HCT116 (cell line): Measurements from ENCODE around the gene YPEL3. TPM values are rescaled to one million over a fixed set of nuclear protein-coding genes. Genes with fewer than 3 reads are reported as not detected.
A peak's percentile ranks its signal among the peaks of the same experiment; 100 is the strongest.

Source experiments
- ATAC-seq: fragments of 200-7000 bp; cut with Tn5 transposase; 2 replicates; pipeline ENCODE4 v1.9.1; 2020; ENCODE audit warnings: mild to moderate bottlenecking, moderate library complexity
- BruUV-seq: library from RNA; stranded (reverse); fragments of 400-500 nt; replicated peaks from 2 replicates; lab custom pipeline; 2021; lab: Mats Ljungman, UMichigan
- CTCF ChIA-PET: fragments of 300-600 bp; sonication (Branson Sonifier 250); formaldehyde crosslinking; loops from one replicate; lab custom pipeline; 2021; ENCODE audit warnings: antibody characterized with exemption; lab: Charles Lee
- POLR2A ChIA-PET: fragments of 300-600, 350-600 bp; sonication (Branson Sonifier 250); formaldehyde crosslinking; loops from one replicate; lab custom pipeline; 2021; ENCODE audit warnings: antibody characterized with exemption; lab: Charles Lee
- RAD21 ChIA-PET, 2 experiments: fragments of 300-600 bp; sonication (Branson Sonifier 250); formaldehyde crosslinking; loops; one replicate each; lab custom pipeline; 2023; ENCODE audit warnings: low total read pairs in 2 of 2; ENCODE audit not compliant: uncharacterized antibody in 2 of 2, unreplicated experiment in 2 of 2, low non-redundant PET in 1 of 2; lab: Charles Lee
- DNase-seq: peaks from one replicate; pipeline ENCODE4 v3.0.0-alpha.2; 2010; ENCODE audit warnings: low read depth, low spot score
- H2AFZ ChIP-seq: fragments of 200-600 bp; shearing (Covaris generic), sonication (generic); 2 replicates; pipeline ENCODE4 v1.6.1; 2017; ENCODE audit warnings: low read depth, mixed run types, mixed read lengths, antibody characterized with exemption, low read length; ENCODE audit not compliant: poor library complexity, severe bottlenecking
- H3K27ac ChIP-seq: 2 replicates; pipeline ENCODE4 v1.5.1; 2012; ENCODE audit warnings: low read depth, low read length
- H3K27me3 ChIP-seq: fragments of 200-600 bp; sonication (generic); 2 replicates; pipeline ENCODE4 v1.6.1; 2016; ENCODE audit warnings: mixed run types, low read length, mixed read lengths; ENCODE audit not compliant: insufficient read depth
- H3K36me3 ChIP-seq, 2 experiments: fragments of 200-500 bp in 1 of 2; fragments of 200-600 bp in 1 of 2; sonication (Bioruptor generic) in 1 of 2; sonication (generic) in 1 of 2; 2 replicates each; pipeline versions ENCODE4 v1.5.1 to v1.6.1; 2014 to 2016; ENCODE audit warnings: low read length in 2 of 2, inconsistent platforms in 1 of 2, mixed read lengths in 1 of 2, mixed run types in 1 of 2; ENCODE audit not compliant: insufficient read depth in 2 of 2, control insufficient read depth in 1 of 2
- H3K4me1 ChIP-seq, 2 experiments: fragments of 200-600 bp in 1 of 2; sonication (generic) in 1 of 2; 2 replicates each; pipeline versions ENCODE4 v1.5.1 to v1.6.1; 2012 to 2017; ENCODE audit warnings: low read length in 2 of 2, inconsistent platforms in 1 of 2, mild to moderate bottlenecking in 1 of 2, mixed read lengths in 1 of 2, mixed run types in 1 of 2, moderate library complexity in 1 of 2; ENCODE audit not compliant: insufficient read depth in 2 of 2, control insufficient read depth in 1 of 2
- H3K4me2 ChIP-seq: fragments of 200-600 bp; sonication (generic); 2 replicates; pipeline ENCODE4 v1.6.1; 2017; ENCODE audit warnings: mixed run types, low read length, mixed read lengths
- H3K4me3 ChIP-seq, 2 experiments: fragments of 200-600 bp in 1 of 2; sonication (generic) in 1 of 2; replicated peaks in 1 of 2; 2 replicates each; pipeline ENCODE4 v1.5.1; 2011 to 2016; ENCODE audit warnings: low read length in 2 of 2, control low read depth in 1 of 2, low read depth in 1 of 2, mild to moderate bottlenecking in 1 of 2, mixed read lengths in 1 of 2, mixed run types in 1 of 2
- H3K79me2 ChIP-seq: fragments of 200-600 bp; sonication (generic); 2 replicates; pipeline ENCODE4 v1.6.1; 2017; ENCODE audit warnings: mild to moderate bottlenecking, mixed run types, low read length, moderate library complexity, mixed read lengths; ENCODE audit not compliant: insufficient read depth
- H3K9ac ChIP-seq: fragments of 200-600 bp; sonication (generic); 2 replicates; pipeline ENCODE4 v1.6.1; 2016; ENCODE audit warnings: low read length, mixed read lengths
- H3K9me2 ChIP-seq: fragments of 200-600 bp; sonication (generic), shearing (Covaris generic); 2 replicates; pipeline ENCODE4 v1.6.1; 2017; ENCODE audit warnings: mixed run types, mild to moderate bottlenecking, moderate library complexity; ENCODE audit not compliant: insufficient read depth
- H3K9me3 ChIP-seq, 2 experiments: fragments of 200-500 bp in 1 of 2; fragments of 200-600 bp in 1 of 2; sonication (Bioruptor generic) in 1 of 2; sonication (generic) in 1 of 2; 2 replicates each; pipeline ENCODE4 v1.6.1; 2014 to 2017; ENCODE audit warnings: low read length in 2 of 2, mixed read lengths in 2 of 2, inconsistent platforms in 1 of 2, low read depth in 1 of 2, mild to moderate bottlenecking in 1 of 2, mixed run types in 1 of 2, moderate library complexity in 1 of 2; ENCODE audit not compliant: control insufficient read depth in 1 of 2, insufficient read depth in 1 of 2
- H4K20me1 ChIP-seq: fragments of 200-600 bp; sonication (generic), shearing (Covaris generic); 2 replicates; pipeline ENCODE4 v1.6.1; 2017; ENCODE audit warnings: mixed run types, mild to moderate bottlenecking, moderate library complexity; ENCODE audit not compliant: insufficient read depth
- ATF3 ChIP-seq: IDR thresholded peaks from 2 replicates; pipeline ENCODE4 v1.6.1; 2012
- CEBPB ChIP-seq: IDR thresholded peaks from 2 replicates; pipeline ENCODE4 v1.6.1; 2012; ENCODE audit warnings: low read depth
- EGR1 ChIP-seq: IDR thresholded peaks from 2 replicates; pipeline ENCODE4 v1.6.1; 2012; ENCODE audit warnings: low read depth
- ELF1 ChIP-seq: IDR thresholded peaks from 2 replicates; pipeline ENCODE4 v1.6.1; 2012; ENCODE audit warnings: low read depth, borderline replicate concordance
- EZH2 ChIP-seq: fragments of 200-600 bp; sonication (generic); IDR thresholded peaks from 2 replicates; pipeline ENCODE4 v1.6.1; 2017; ENCODE audit warnings: antibody characterized with exemption, mixed run types
- EZH2phosphoT487 ChIP-seq: fragments of 200-600 bp; IDR thresholded peaks from 2 replicates; pipeline ENCODE4 v1.6.1; 2018; ENCODE audit warnings: antibody characterized with exemption, borderline replicate concordance
- FOSL1 ChIP-seq: IDR thresholded peaks from 2 replicates; pipeline ENCODE4 v1.6.1; 2012; ENCODE audit warnings: low read depth
- JUND ChIP-seq: IDR thresholded peaks from 2 replicates; pipeline ENCODE4 v1.6.1; 2012
- MAX ChIP-seq: IDR thresholded peaks from 2 replicates; pipeline ENCODE4 v1.6.1; 2012
- POLR2A ChIP-seq: IDR thresholded peaks from 2 replicates; pipeline ENCODE4 v1.7.0; 2011; ENCODE audit warnings: borderline replicate concordance; ENCODE audit not compliant: insufficient read depth, insufficient read length; ENCODE audit errors: extremely low read depth
- POLR2AphosphoS5 ChIP-seq: IDR thresholded peaks from 2 replicates; pipeline ENCODE4 v1.6.1; 2011; ENCODE audit warnings: mild to moderate bottlenecking, low read depth, low read length, moderate library complexity
- RAD21 ChIP-seq: IDR thresholded peaks from 2 replicates; pipeline ENCODE4 v1.6.1; 2012; ENCODE audit warnings: low read depth, mild to moderate bottlenecking
- SIN3A ChIP-seq: IDR thresholded peaks from 2 replicates; pipeline ENCODE4 v1.6.1; 2012; ENCODE audit warnings: low read depth
- SP1 ChIP-seq: IDR thresholded peaks from 2 replicates; pipeline ENCODE4 v1.6.1; 2012; ENCODE audit warnings: low read depth
- SRF ChIP-seq: IDR thresholded peaks from 2 replicates; pipeline ENCODE4 v1.6.1; 2012; ENCODE audit warnings: low read depth
- TCF7L2 ChIP-seq: IDR thresholded peaks from 2 replicates; pipeline ENCODE4 v1.7.0; 2011; ENCODE audit warnings: borderline replicate concordance, inconsistent platforms; ENCODE audit not compliant: insufficient read depth, insufficient read length; ENCODE audit errors: extremely low read depth
- YY1 ChIP-seq: IDR thresholded peaks from 2 replicates; pipeline ENCODE4 v1.6.1; 2011; ENCODE audit warnings: low read length, low read depth, moderate library complexity, mild to moderate bottlenecking; ENCODE audit not compliant: insufficient replicate concordance; ENCODE audit errors: extremely low read depth
- ZBTB33 ChIP-seq: IDR thresholded peaks from 2 replicates; pipeline ENCODE4 v1.6.1; 2011; ENCODE audit warnings: mild to moderate bottlenecking, low read length, moderate library complexity; ENCODE audit not compliant: insufficient replicate concordance; ENCODE audit errors: extremely low read depth
- ZFX ChIP-seq: fragments of 450-650 bp; IDR thresholded peaks from 2 replicates; pipeline ENCODE4 v1.6.1; 2017
- ZNF274 ChIP-seq: fragments of 200-500 bp; sonication (Bioruptor generic); IDR thresholded peaks from 2 replicates; pipeline ENCODE4 v1.6.1; 2014; ENCODE audit warnings: mild to moderate bottlenecking, low read depth, low read length, inconsistent platforms
- intact Hi-C: fragments of 100-400 bp; cut with micrococcal nuclease; formaldehyde crosslinking; loops from 2 replicates; pipeline ENCODE4 v1.10.0; 2022
- total RNA-seq: library from RNA; stranded (reverse); gene quantifications from one replicate; pipeline ENCODE4 v1.2.1, GENCODE V29; 2021; ENCODE audit not compliant: unreplicated experiment
- TF ChIP-seq, protein P1 (sequence below): IDR thresholded peaks from 2 replicates; pipeline ENCODE4 v1.6.1; 2012; ENCODE audit warnings: low read depth

Gene YPEL3
- total RNA-seq, 1 experiment from 2014 or later = 10.9 TPM

DNA sequence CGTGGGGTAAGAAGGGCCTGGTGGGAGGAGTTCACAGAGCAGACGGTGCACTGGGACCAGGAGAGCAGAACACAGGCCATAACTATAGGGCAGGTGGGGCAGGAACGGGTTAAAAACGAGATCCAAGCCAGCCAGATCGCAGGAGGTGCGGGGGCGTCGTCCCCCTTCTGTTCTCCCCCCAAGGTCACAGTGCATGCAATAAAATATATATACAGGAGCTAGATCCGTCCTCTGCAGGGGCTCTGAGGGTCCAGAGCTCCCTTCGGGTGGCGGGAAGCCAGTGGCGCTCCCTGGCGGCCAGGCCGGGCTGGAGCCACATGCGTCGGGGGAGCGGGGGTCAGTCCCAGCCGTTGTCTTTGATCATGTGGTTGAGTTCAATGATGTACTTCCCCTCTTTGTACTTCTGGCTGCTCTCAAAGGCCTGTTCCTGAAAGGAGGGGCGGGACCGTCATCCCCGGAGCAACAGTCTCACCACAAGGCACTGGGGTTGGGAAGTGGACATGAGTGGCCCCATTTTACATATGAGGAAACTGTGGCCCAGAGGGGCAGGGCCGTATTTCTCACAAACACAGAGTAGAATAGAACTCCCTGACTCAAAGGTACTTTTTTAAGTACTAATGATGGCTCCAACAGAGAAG, 3.5 kb downstream of the YPEL3 start:
- ChIA-PET CTCF (interaction anchor here (0.6 to 6.3 kb wide), 23 partner anchors 10 to 601 kb away, joined by 3 to 48 read pairs (median 4); partner anchors contain the start of genes ALDOA, DCTPP1, PRR14 and ZNF771), POLR2A (interaction anchor here (0.7 to 1.5 kb wide), 4 partner anchors 16 to 602 kb away, joined by 3 to 4 read pairs (median 3); partner anchors contain the start of gene PRR14), RAD21 (no interaction called here)
- intact Hi-C loops = loop anchor here (5.0 kb wide), 1 partner anchor 315 kb away; the partner anchor contains the start of gene ZNF771
- peaks cover 14 to 62% of the 10 kb centered on the region in 2 experiments for H3K4me1 ChIP-seq
- DNase-seq (peak; percentile 56), ATAC-seq (peak; percentile 59)
- peak overlapping the region; percentile 71 for H2AFZ ChIP-seq
- no peaks in the 10 kb centered on the region for H3K36me3 ChIP-seq
- H3K4me2 ChIP-seq = peak overlapping the region; percentile 96
- H3K27ac ChIP-seq = peak overlapping the region; percentile 77
- no peaks in the 10 kb centered on the region for H3K79me2 ChIP-seq
- H3K4me3 ChIP-seq = peak overlapping the region; percentile 62 to 68
- no peaks in the 10 kb centered on the region for H4K20me1 ChIP-seq
- H3K9me3 ChIP-seq = peaks cover under 1 to 12% of the 10 kb centered on the region in 2 experiments; a peak in 2 of 4 replicates
- H3K9me2 ChIP-seq = no peaks in the 10 kb centered on the region
- BruUV-seq = TSS peak; percentile 40
- H3K27me3 ChIP-seq = no peaks in the 10 kb centered on the region
- H3K9ac ChIP-seq = peak overlapping the region; percentile 77
- TF ChIP-seq TCF7L2 = peak; percentile 86
- TF ChIP-seq, protein P1, sequence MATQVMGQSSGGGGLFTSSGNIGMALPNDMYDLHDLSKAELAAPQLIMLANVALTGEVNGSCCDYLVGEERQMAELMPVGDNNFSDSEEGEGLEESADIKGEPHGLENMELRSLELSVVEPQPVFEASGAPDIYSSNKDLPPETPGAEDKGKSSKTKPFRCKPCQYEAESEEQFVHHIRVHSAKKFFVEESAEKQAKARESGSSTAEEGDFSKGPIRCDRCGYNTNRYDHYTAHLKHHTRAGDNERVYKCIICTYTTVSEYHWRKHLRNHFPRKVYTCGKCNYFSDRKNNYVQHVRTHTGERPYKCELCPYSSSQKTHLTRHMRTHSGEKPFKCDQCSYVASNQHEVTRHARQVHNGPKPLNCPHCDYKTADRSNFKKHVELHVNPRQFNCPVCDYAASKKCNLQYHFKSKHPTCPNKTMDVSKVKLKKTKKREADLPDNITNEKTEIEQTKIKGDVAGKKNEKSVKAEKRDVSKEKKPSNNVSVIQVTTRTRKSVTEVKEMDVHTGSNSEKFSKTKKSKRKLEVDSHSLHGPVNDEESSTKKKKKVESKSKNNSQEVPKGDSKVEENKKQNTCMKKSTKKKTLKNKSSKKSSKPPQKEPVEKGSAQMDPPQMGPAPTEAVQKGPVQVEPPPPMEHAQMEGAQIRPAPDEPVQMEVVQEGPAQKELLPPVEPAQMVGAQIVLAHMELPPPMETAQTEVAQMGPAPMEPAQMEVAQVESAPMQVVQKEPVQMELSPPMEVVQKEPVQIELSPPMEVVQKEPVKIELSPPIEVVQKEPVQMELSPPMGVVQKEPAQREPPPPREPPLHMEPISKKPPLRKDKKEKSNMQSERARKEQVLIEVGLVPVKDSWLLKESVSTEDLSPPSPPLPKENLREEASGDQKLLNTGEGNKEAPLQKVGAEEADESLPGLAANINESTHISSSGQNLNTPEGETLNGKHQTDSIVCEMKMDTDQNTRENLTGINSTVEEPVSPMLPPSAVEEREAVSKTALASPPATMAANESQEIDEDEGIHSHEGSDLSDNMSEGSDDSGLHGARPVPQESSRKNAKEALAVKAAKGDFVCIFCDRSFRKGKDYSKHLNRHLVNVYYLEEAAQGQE = no peak
- no peak for TF ChIP-seq ELF1
- TF ChIP-seq ZFX = no peak
- TF ChIP-seq SRF = no peak
- no peak for TF ChIP-seq EZH2phosphoT487
- TF ChIP-seq YY1 = peak; percentile 52
- TF ChIP-seq SIN3A = no peak
- no peak for TF ChIP-seq EZH2
- no peak for TF ChIP-seq JUND
- TF ChIP-seq SP1 = no peak
- no peak; the same call in 1 of the 2 replicates for TF ChIP-seq EGR1
- TF ChIP-seq RAD21 = peak; percentile 63
- no peak for TF ChIP-seq ZNF274
- TF ChIP-seq CEBPB = no peak
- no peak for TF ChIP-seq POLR2A
- no peak for TF ChIP-seq ATF3
- no peak for TF ChIP-seq FOSL1
- TF ChIP-seq ZBTB33 = no peak
- TF ChIP-seq MAX = peak; percentile 95
- TF ChIP-seq POLR2AphosphoS5 = peak; percentile 37; the same call in 1 of the 2 replicates
